Measurements from ENCODE around the gene TEKTIP1. TPM values are rescaled to one million over a fixed set of nuclear protein-coding genes. Genes with fewer than 3 reads are reported as not detected.

TEKTIP1 gene
- total RNA-seq, result 1 to 10 TPM in 1 of 4 donors, not detected in 3; 1.4 TPM

DNA sequence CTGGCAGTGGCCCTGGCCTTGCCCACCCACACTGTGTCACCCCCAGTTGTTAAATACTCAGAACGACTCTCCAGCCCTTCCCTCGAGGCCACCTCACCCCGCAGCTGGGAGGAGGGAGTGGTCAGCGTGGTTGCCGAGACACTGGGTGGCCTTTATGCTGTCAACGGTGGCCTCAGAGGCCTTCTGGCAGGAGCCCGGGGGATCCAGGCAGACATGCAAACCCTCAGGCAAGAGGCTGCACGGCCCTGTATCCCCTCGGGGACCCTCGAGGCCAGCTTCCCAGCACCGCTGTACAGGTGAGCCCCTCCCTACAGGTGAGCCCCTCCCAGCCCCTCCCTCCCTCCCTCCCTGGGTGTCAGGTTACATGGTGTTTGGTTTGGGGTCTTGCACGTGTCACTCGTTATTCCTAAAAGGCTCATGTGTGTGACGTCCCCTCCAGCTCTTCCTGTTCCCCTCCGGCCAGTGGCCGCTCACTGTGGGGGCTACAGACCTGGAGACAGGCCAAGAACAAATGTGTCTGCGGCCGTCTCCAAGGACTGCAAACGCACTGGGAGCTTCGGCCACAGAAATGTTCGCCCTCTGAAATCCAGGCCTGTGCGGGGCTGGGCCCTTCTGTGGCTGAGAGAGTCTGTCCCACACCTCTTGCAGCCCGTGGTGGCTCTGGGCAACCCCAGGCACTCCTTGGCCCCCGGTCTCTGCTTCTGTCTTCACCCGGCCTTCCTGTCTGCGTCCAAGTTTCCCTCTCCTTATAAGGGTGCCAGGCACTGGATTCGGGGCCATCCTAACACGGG lies at the start of gene TEKTIP1:
TEKTIP1 (plus strand) TSS at position 210 of the 791 bp plus-strand sequence; CDS start at position 214, 4 bp downstream.
- ATAC-seq (ENCODE audit: low FRiP score) (no peak), DNase-seq (ENCODE audit: low spot score) (no peak)
- TF ChIP-seq, protein P1, sequence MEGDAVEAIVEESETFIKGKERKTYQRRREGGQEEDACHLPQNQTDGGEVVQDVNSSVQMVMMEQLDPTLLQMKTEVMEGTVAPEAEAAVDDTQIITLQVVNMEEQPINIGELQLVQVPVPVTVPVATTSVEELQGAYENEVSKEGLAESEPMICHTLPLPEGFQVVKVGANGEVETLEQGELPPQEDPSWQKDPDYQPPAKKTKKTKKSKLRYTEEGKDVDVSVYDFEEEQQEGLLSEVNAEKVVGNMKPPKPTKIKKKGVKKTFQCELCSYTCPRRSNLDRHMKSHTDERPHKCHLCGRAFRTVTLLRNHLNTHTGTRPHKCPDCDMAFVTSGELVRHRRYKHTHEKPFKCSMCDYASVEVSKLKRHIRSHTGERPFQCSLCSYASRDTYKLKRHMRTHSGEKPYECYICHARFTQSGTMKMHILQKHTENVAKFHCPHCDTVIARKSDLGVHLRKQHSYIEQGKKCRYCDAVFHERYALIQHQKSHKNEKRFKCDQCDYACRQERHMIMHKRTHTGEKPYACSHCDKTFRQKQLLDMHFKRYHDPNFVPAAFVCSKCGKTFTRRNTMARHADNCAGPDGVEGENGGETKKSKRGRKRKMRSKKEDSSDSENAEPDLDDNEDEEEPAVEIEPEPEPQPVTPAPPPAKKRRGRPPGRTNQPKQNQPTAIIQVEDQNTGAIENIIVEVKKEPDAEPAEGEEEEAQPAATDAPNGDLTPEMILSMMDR (IDR thresholded peaks at IDR 0.05), result no peak

DNA sequence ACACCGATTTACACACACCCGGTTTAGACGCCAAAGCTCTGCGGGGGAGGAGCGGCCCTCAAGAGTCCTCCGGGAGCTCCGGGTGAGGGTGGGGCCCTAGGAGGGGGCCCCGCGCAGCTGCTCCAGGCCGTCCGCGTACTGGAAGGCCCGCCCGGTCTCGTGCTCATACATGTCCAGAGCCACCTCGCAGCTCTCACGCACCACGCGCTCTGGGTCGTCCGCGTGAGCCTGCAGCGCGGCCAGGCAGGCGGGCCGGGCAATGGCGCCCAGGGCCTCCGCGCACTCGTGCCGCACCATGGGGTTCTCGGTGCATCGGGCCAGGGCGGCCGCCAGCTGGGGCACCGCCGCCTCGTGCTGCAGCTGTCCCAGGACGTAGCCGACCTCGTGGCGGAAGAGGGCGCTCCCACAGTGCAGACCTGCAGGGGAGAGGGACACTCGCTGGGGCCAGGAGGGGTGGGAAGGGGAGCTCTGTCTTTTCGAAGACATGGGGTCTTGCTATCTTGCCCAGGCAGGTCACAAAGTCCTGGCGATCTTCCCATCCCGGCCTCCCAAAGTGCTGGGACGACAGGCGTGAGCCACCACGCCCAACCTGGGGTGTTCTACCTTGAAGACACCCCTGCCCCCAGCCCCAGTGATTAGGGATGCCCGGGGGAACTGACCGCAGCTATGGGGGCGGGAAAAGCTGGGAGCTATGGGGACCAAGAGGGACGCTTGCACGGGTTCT lies 47.4 kb upstream of the TEKTIP1 start:
- DNase-seq (ENCODE audit: low spot score), result no peak
- TF ChIP-seq, protein P1 (IDR thresholded peaks at IDR 0.05), result no peak
- no peak for ATAC-seq (ENCODE audit: low FRiP score)

DNA sequence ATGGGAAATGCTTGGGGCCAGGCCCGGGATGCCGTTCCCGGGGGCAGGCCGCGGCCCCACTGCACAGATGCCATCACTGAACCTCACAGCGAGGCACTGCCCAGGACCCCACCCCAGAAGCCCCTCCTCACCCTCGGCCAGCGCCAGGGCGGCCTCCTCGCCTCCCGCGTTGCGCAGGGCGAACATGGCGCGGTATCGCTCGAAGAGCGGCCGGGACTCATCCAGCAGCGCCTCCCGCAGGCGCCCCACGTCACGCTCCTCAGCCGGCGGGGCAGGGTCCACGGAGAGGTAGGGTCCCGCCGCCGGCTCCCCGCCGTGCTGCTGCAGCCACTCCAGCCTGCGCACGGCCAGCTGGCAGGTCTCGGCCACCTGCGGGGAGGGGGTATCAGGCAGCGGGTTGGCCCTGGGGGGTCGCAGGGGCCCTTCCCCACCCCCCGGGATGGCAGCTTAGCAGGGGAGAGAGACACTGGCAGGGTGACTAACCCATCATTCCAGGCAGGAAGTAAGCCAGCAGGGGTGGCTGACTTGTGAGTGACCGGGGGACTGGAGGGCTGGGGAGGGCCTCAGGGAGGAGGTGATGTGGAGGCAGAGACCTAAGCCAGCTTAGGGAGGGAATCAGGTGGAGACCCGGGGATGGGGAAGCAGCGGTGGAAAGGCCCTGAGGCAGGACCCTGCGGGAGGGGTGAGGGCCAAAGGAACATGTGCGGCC lies 46.7 kb upstream of the TEKTIP1 start:
- ATAC-seq (ENCODE audit: low FRiP score) (no peak), DNase-seq (ENCODE audit: low spot score) (no peak)
- TF ChIP-seq, protein P1 (IDR thresholded peaks at IDR 0.05), result no peak

DNA sequence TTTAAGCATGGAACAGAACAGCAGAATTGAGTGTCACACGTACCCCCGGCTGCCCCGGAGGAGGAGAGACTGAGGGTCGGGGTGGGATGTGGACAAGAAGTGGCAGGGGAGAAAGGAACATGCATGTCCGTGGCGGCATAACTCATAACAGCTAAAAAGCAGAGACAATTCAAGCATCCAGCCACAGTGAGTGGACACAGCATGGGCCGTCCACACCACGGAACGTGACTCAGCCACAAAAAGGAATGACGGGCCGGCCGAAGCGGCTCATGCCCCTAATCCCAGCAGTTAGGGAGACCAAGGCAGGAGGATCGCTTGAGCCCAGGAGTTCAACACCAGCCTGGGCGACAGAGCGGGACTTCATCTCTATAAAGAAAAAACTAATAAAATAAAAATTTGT lies 46.1 kb upstream of the TEKTIP1 start:
- no peak for ATAC-seq (ENCODE audit: low FRiP score)
- TF ChIP-seq, protein P1 (IDR thresholded peaks at IDR 0.05), result no peak
- no peak for DNase-seq (ENCODE audit: low spot score)

DNA sequence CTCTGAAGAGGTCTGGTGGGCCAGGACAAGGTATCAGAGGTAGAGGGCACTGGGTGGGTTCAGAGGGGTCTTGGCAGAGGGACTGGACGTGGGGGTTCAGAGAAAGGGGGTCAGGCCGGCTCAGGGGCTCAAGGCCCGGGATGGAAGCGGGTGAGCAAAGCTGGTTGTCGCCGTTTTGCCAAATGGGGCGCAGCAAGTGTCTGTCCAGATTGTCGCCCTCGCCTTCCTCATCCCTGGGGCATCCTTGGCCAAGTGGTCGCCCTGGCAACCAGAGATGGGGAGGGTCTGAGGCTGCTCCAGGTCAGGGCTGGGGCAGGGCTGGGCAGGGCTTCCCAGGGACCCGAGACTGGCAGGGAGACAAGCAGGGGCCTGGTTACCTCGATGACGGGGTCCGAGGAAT lies 45.3 kb upstream of the TEKTIP1 start:
- TF ChIP-seq, protein P1 (IDR thresholded peaks at IDR 0.05), result no peak
- DNase-seq (ENCODE audit: low spot score), result no peak
- ATAC-seq (ENCODE audit: low FRiP score), result no peak

DNA sequence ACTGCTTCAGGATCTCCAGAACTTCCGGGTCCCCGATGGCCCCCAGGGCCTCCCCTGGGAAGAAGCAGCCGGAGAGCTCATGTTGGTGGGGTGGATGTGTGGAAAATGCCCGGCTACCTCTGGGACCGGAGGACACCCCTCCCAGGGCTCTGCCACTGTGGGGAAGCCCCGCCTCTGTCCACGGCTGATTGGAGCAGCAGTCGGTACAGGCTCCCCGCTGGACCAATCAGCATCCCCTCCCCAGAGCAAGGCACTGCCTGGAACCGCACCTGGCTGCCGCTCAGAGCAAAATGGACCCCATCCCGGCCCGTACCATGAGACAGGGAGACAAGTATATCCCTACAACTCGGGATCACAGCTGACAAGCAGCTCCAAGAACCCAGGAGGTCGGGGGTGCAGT lies 44.9 kb upstream of the TEKTIP1 start:
- ATAC-seq (ENCODE audit: low FRiP score), result no peak
- no peak for DNase-seq (ENCODE audit: low spot score)
- TF ChIP-seq, protein P1 (IDR thresholded peaks at IDR 0.05), result no peak
